ENCODE data around the gene CTTNBP2NL.
"Not testable (repeated sequence)": the region's sequence is repeated elsewhere in the genome, so short reads cannot be mapped to it uniquely, and the experiment has no call there.

Gene CTTNBP2NL

GRCh38 chr1:112387807-112388206 is 8.2 kb upstream of the CTTNBP2NL start:
- no peak for DNase-seq

- DNase-seq = no peak
These were observed 7.6 kb upstream of the CTTNBP2NL start for GRCh38 chr1:112388436-112388835.

DNA sequence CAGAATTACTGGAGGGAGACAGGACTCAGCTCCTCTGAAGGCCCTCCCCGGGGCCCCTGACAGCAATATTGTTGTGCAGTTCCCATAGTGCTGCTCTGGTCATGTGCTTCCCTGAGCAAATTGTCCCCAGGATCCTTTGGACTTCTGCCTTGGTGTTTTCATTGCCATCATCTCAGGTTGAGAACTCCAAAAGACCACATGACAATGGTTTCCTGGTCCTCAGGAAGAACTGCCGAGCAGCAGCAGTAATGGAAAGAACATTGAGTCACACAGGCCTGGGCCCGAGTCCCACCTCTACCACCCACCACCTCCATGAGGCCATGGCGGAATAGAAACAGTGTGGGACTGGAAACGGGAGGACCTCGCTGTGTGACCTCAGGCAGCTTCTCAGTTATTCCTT is 6.3 kb upstream of the CTTNBP2NL start:
- no peak for DNase-seq

DNA sequence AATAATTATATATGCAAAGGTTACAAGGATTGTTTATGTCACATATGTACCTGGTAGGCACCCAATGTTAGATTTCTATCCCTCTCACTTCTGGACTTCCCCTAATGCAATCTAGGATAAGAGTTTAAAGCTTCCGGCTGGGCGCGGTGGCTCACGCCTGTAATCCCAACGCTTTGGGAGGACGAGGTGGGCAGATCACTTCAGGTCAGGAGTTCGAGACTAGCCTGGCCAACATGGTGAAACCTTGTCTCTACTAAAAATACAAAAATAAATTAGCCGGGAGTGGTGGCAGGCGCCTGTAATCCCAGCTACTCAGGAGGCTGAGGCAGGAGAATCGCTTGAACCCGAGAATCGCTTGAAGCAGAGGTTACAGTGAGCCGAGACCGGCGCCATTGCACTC is 5.7 kb upstream of the CTTNBP2NL start:
- DNase-seq = not testable (repeated sequence)

DNA sequence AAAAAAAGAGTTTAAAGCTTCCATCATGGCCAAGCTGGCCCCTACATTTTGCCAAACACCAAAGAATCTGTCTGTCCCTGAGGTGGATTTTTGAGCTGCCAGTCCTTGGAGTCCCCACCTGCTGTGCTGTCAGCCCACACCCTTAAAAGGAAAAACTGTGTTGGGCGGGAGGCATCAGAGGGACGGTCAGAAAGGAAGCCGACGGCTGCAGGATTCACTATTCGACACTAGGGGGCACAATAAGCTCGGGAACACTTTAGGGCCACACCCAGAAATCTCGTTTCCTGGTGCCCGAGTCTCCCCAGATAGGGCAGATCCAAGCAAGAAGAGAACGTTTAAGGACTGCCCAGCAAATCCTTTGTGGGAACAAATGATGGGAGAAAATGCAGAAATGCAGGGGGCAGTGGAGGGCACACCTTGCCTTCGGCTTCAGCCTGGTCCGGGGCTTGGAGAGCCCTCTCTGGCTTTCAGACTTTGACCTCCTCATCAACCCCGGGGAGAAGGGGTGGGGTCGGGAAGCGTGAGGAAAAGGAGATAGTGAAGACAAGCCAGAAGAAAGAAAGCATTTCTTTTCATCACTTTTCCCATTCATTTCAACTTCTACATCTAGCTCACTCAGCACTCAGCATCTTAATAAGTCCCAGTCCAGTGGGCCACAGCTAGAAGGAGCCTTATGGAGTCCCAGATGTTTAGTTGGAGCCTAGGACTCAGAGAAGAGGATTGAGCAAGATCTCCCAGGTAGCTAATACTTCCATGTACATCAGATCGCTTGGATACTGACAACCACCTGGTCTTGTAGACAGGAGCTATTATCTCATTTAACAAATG is 5.0 kb upstream of the CTTNBP2NL start:
- peak; percentile 50 to 79 (median 64) for DNase-seq

DNA sequence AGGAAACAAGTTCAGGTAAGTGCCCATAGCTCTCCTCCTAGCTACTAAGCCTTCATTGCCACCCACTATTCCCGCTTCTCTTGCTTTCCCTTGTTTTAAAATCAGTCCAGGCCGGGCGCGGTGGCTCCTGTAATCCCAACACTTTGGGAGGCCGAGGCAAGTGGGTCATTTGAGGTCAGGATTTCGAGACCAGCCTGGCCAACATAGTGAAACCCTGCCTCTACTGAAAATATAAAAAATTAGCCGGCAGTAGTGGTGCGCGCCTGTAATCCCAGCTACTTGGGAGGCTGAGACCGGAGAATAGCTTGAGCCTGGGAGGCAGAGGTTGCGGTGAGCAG is 4.4 kb upstream of the CTTNBP2NL start:
- DNase-seq = no peak

DNA sequence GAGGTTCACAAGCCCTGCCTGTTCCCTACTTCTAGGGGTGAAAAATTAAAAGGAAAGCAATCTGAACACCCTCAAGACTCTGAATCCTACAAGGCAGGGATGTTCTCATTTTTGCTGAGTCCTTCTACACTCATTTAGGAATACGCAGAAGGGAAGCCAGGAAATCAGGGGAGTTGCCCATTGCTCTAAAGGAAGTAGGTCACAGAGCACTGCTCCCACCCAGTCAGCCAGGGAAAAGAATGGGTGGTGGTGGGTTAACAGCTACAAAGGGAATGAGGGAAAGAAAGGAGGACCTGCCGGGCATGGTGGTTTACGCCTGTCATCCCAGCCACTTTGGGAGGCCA is 2.4 kb upstream of the CTTNBP2NL start:
- DNase-seq = no peak

DNA sequence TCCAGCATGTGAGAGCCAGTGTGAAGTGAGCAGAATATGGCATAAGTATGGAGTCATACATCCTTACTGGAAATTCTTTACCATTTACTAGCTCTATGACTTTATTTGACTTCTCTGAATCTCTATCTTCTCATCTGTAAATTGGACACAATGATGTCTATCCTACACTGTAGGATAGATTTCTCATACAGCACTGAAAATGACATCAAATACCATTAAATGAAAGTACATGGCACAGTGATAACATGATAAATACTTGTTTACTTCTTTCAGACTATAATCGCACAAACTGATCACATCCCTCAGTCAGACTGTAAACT is 1.3 kb upstream of the CTTNBP2NL start:
- DNase-seq = no peak

DNA sequence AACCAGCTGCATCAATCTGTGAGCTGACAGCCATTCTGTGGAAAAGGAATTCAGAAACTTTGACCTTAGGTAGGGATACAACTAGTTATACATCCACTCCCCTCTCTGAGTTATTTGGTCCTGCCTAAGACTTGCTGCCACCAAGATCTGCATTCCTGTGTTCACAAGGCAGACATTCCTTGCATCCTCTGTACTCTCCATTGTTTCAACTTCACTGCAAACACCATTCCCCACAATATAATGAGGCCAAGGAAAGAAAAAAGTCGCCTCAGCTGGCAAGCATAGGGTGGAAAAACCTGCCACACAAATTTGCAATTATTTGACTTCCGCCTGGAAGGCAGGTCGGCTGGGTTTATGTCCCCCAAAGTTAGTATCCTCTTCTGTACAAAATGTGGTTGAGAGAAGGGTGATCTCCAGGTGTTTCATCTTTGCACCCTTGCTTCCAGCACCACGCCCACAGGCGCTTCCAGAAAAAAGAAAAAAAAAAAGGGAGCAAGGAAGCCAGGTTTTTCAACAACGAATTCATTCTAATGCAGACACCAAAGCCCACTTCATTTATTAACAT is 676 bp upstream of the CTTNBP2NL start:
- DNase-seq = no peak

- peak in 1 of 6 experiments; percentile 23 for DNase-seq
These were observed 848 bp downstream of the CTTNBP2NL start for GRCh38 chr1:112396653-112397471.

DNA sequence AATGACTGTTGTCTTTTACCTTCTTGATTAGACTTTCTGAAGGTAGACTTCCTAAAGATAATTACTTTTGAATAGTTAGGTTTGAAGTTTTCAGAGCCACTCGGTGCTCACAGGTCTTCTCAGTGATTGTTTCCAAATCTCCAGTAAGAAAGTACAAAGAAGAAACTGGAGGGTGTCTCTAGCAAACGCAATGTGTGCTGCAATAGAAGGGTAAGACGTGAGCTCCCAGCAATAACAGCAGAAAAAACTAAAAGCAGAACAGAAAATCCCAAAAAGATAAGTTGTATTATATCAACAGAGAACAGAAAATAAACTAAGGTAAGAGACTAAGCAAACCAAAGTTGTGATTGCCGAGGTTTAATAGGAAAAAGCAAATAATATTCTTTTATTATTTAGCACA is 1.8 kb downstream of the CTTNBP2NL start:
- DNase-seq = no peak

GRCh38 chr1:112399456-112399855 is 3.4 kb downstream of the CTTNBP2NL start:
- DNase-seq = no peak

DNA sequence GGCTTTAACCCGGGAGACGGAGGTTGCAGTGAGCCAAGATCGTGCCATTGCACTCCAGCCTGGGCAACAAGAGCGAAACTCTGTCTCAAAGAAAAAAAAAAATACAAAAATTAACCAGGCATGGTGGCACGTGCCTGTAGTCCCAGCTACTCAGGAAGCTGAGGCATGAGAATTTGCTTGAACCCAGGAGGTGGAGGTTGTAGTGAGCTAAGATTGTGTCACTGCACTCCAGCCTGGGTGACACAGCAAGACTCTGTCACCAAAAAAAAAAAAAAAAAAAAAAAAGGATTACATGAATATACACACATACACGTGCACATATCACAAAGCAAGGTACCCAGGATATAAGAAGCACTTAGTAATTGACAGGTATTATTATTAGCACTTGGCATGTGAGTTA is 4.7 kb downstream of the CTTNBP2NL start:
- DNase-seq = not testable (repeated sequence)

- DNase-seq = no peak
These were observed 6.9 kb downstream of the CTTNBP2NL start for GRCh38 chr1:112402682-112403643.

DNA sequence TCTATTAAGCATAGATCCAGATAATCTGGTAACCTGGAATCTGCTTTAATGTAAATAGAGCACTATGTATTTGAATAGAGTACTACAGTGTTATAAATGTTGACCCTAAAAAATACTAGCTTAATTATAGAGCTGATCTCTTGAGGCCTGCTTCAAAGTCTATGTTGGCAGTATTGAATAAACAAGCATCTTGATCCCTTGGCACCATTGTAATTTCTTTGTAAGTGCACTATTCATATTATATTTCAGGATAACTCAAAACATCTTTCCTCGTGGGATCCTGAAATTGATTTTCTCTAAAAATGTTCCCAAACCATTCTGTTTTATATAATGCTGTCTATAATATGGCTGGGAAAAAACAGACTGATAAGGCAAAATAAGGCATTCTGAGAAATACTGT is 10.8 kb downstream of the CTTNBP2NL start:
- DNase-seq = no peak

GRCh38 chr1:112409414-112409813 is 13.4 kb downstream of the CTTNBP2NL start:
- no peak for DNase-seq

DNA sequence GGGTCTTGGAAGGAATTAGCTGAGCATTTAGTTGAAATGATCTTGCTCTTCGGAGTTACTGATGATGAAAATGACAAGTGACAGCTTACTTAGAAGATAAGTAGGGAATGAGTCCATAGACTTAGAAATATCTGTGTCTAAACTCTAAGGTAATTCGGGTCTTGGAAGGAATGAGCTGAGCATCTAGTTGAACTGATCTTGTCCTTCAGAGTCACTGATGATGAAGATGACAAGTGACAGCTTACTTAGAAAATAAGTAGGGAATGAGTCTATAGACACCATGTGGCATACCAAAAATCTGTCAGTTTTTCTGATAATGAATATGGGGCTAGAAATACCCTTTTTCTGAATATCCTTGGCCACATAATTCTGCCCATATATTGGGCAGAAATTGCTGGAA is 14.7 kb downstream of the CTTNBP2NL start:
- no peak for DNase-seq

DNA sequence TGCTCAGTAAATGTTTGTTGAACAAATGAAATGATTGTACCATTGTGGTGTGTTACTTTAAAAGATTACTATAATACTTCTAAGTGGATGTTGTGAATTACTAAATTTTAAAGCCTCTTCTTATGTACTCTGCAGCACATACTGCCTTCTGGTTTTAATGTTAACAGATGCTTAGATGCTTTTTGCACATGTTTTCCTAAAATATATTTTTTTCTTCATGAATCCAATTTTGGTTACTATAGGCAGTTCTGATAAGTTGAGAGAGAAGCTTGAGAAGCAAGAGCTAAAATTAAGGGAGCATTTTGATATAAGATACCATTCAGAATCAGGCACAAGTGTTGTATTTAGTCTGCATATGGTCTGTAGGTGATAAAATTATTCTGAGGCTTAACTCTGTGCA is 21.3 kb downstream of the CTTNBP2NL start:
- no peak for DNase-seq

- no peak for DNase-seq
These were observed 22.3 kb downstream of the CTTNBP2NL start for GRCh38 chr1:112418099-112418892.

- no peak for DNase-seq
These were observed 27.2 kb downstream of the CTTNBP2NL start for GRCh38 chr1:112423207-112423606.

DNA sequence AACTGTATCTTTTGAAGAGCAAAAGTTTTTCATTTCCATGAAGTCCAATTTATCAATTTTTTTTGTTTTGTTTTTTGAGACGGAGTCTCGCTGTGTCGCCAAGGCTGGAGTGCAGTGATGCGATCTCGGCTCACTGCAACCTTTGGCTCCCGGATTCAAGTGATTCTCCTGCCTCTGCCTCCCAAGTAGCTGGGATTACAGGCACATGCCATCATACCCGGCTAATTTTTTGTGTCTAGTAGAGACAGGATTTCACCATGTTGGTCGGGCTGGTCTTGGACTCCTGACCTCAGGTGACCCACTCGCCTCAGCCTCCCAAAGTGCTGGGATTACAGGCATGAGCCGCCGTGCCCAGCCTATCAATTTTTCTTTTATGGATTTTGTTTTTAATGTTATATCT is 27.7 kb downstream of the CTTNBP2NL start:
- DNase-seq = not testable (repeated sequence)

GRCh38 chr1:112429749-112430148 is 33.7 kb downstream of the CTTNBP2NL start:
- DNase-seq = no peak
